ENCODE results near the gene EED. TPM values are rescaled to one million over a fixed set of nuclear protein-coding genes. Genes with fewer than 3 reads are reported as not detected.
"Not testable (repeated sequence)": the region's sequence is repeated elsewhere in the genome, so short reads cannot be mapped to it uniquely, and the experiment has no call there.

Gene EED
- total and polyA plus RNA-seq, 9 donors = 16.2 to 29.4 (median 17.2) TPM

DNA sequence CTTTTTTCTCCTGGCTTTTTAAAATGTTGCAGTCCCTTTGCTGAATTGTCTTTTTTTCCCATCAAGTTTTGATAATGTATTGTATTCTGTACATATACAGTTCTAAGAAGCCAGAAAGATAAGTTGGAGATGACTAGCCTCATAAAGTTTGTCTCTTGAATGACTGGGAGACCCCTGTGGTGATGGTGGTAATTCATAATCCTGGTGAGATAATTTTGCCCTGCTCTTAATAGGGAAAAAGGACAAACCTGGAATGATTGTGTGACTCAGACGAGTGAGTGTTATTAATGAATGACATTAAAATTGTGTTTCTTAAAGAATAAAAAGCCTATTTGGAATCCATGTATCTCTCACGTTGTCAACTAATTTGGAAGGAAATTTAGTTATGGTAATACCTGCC is 58.7 kb downstream of the EED start:
- DNase-seq = no peak
- Histone ChIP-seq H3K4me3 (peak overlapping the region; percentile 63), H3K27me3 (no peaks in the 10 kb centered on the region), H3K36me3 (no peaks in the 10 kb centered on the region), H3K27ac (no peak overlapping the region), H3K4me1 (ENCODE audit: insufficient read depth) (no peaks in the 10 kb centered on the region), H3K9me3 (no peaks in the 10 kb centered on the region)
- TF ChIP-seq EP300 (IDR thresholded peaks at IDR 0.05) = no peak
- TF ChIP-seq POLR2A (IDR thresholded peaks at IDR 0.05) = no peak
- TF ChIP-seq, protein P1, sequence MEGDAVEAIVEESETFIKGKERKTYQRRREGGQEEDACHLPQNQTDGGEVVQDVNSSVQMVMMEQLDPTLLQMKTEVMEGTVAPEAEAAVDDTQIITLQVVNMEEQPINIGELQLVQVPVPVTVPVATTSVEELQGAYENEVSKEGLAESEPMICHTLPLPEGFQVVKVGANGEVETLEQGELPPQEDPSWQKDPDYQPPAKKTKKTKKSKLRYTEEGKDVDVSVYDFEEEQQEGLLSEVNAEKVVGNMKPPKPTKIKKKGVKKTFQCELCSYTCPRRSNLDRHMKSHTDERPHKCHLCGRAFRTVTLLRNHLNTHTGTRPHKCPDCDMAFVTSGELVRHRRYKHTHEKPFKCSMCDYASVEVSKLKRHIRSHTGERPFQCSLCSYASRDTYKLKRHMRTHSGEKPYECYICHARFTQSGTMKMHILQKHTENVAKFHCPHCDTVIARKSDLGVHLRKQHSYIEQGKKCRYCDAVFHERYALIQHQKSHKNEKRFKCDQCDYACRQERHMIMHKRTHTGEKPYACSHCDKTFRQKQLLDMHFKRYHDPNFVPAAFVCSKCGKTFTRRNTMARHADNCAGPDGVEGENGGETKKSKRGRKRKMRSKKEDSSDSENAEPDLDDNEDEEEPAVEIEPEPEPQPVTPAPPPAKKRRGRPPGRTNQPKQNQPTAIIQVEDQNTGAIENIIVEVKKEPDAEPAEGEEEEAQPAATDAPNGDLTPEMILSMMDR (IDR thresholded peaks at IDR 0.05) = no peak
- intact Hi-C loops (cut with DNase I) = no loop called here
- WGBS, 3 donors = 51 to 64% (median 58%) methylated on average over 2 of the region's 2 CpGs

GRCh38 chr11:86308710-86309109 is 64.2 kb downstream of the EED start:
- H3K27me3 ChIP-seq; H3K27ac ChIP-seq; H3K4me1 ChIP-seq (ENCODE audit: insufficient read depth); H3K9me3 ChIP-seq; intact Hi-C loops (cut with DNase I); DNase-seq; H3K36me3 ChIP-seq; H3K4me3 ChIP-seq: not testable (repeated sequence)
- 86 to 97% (median 91%) methylated on average over 3 to 4 of the region's 4 CpGs for WGBS, 3 donors

DNA sequence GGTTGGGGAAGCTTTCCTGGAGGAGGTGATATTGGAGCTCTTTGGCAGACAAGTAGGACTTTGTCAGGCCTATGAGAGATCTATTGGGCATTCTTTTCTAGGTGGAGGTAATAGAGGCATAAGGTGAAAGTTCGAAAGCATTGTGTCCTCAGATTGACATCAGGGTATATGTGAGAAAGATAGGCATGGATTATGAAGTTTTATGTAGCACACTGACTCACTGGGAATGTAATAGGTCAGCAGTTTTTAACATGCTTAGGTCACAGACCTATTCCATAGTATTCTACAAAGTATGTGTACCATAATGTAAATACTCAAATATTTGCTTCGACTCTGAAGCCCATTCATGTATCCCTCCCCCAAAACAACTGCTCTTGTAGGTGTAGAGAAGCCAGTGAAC is 69.2 kb downstream of the EED start:
- no peaks in the 10 kb centered on the region for H3K9me3 ChIP-seq
- no peaks in the 10 kb centered on the region for H3K4me1 ChIP-seq (ENCODE audit: insufficient read depth)
- H3K27ac ChIP-seq = no peak overlapping the region
- H3K36me3 ChIP-seq = no peaks in the 10 kb centered on the region
- no peak overlapping the region for H3K4me3 ChIP-seq
- WGBS, 3 donors = 93 to 97% (median 96%) methylated on average over 2 of the region's 2 CpGs
- intact Hi-C loops (cut with DNase I) = no loop called here
- DNase-seq = no peak
- H3K27me3 ChIP-seq = no peaks in the 10 kb centered on the region
- TF ChIP-seq, protein P1 (IDR thresholded peaks at IDR 0.05) = no peak
- TF ChIP-seq EP300 (IDR thresholded peaks at IDR 0.05) = no peak
- no peak for TF ChIP-seq POLR2A (IDR thresholded peaks at IDR 0.05)

DNA sequence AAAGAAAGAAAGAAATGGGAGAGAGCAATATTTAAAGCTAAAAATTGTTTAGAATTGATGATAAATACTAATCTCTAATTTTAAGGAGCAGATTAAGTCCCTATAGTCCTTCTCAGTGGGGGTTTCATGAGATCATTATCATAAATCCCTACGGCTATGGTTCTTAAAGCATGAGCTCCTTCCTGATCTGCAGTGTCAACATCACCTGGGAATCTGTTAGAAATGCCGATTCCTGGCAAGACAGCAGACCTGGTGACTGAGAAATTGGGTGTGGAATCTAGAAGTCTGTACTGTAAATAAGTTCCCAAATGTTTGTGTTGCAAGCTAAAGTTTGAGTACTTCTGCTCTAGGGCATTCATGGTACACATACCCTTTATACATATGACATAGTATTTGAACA is 70.1 kb downstream of the EED start:
- Histone ChIP-seq H3K4me3 (no peak overlapping the region), H3K9me3 (no peaks in the 10 kb centered on the region), H3K36me3 (no peaks in the 10 kb centered on the region), H3K27me3 (no peaks in the 10 kb centered on the region), H3K27ac (no peak overlapping the region), H3K4me1 (ENCODE audit: insufficient read depth) (no peaks in the 10 kb centered on the region)
- intact Hi-C loops (cut with DNase I) = no loop called here
- DNase-seq = no peak
- no peak for TF ChIP-seq POLR2A (IDR thresholded peaks at IDR 0.05)
- TF ChIP-seq, protein P1 (IDR thresholded peaks at IDR 0.05) = no peak
- 96 to 97% (median 97%) methylated on average over 2 of the region's 2 CpGs for WGBS, 3 donors

Small RNA genes lying within 50 kb of the gene (small RNA-seq; reads per million reads assigned to genes)
- gene RF00017 (not detected), gene RN7SL225P (not detected)

Other genes starting within 250 kb of the EED start
- 100 to 1,000 TPM; 176 to 274 (median 206) TPM for gene PICALM, start 175.7 kb upstream of the EED start, total RNA-seq
- 100 to 1,000 TPM; 103 to 250 TPM for gene PICALM, start 175.7 kb upstream of the EED start, polyA plus RNA-seq
- 10 to 100 TPM; 26.6 to 32.6 (median 29.8) TPM for gene HIKESHI, start 57.5 kb downstream of the EED start, total RNA-seq
- 10 to 100 TPM; 34.3 to 43.7 TPM for gene HIKESHI, start 57.5 kb downstream of the EED start, polyA plus RNA-seq
- 1 to 10 TPM in 5 of 7 donors, under 1 TPM in 2; 0.36 to 9.5 (median 1.9) TPM for gene CCDC81, start 130.1 kb downstream of the EED start, total RNA-seq
- gene CCDC81, start 130.1 kb downstream of the EED start, polyA plus RNA-seq = 1 to 10 TPM in 1 of 2 donors, under 1 TPM in 1; 0.76 to 2.0 TPM